RKO (cell line): ENCODE data around the gene GPN2.

Experiments
- DNase-seq: peaks from one replicate; pipeline ENCODE4 v3.0.0-alpha.2; 2016; ENCODE audit warnings: low spot score

The GPN2 gene

GRCh38 chr1:26831546-26832248 lies 58.4 kb downstream of the GPN2 start:
- DNase-seq, result no peak

GRCh38 chr1:26831059-26831458 lies 59.0 kb downstream of the GPN2 start:
- DNase-seq, result no peak

- DNase-seq, result no peak
These were observed 60.7 kb downstream of the GPN2 start for GRCh38 chr1:26829184-26829911.

GRCh38 chr1:26828411-26828991 lies 61.6 kb downstream of the GPN2 start:
- DNase-seq, result no peak

GRCh38 chr1:26827663-26828062 lies 62.4 kb downstream of the GPN2 start:
- no peak for DNase-seq

GRCh38 chr1:26827106-26827604 lies 62.9 kb downstream of the GPN2 start:
- no peak for DNase-seq

- DNase-seq, result peak; percentile 63
These were observed 63.6 kb downstream of the GPN2 start, which contains the start of gene ZDHHC18 for GRCh38 chr1:26826261-26827105. Gene ZDHHC18 (plus strand): TSS chr1:26826688. CDS start chr1:26826805, 117 bp downstream.
